Fibroblast of skin of left biceps (primary cell): Measurements from ENCODE around the gene HDAC2.
"Not testable (repeated sequence)": the region's sequence is repeated elsewhere in the genome, so short reads cannot be mapped to it uniquely, and the experiment has no call there.

ENCODE experiments used
- DNase-seq, 2 experiments: peaks; one replicate each; pipeline ENCODE4 v3.0.0-alpha.2; 2013; ENCODE audit warnings: low read depth in 2 of 2

Gene HDAC2

DNA sequence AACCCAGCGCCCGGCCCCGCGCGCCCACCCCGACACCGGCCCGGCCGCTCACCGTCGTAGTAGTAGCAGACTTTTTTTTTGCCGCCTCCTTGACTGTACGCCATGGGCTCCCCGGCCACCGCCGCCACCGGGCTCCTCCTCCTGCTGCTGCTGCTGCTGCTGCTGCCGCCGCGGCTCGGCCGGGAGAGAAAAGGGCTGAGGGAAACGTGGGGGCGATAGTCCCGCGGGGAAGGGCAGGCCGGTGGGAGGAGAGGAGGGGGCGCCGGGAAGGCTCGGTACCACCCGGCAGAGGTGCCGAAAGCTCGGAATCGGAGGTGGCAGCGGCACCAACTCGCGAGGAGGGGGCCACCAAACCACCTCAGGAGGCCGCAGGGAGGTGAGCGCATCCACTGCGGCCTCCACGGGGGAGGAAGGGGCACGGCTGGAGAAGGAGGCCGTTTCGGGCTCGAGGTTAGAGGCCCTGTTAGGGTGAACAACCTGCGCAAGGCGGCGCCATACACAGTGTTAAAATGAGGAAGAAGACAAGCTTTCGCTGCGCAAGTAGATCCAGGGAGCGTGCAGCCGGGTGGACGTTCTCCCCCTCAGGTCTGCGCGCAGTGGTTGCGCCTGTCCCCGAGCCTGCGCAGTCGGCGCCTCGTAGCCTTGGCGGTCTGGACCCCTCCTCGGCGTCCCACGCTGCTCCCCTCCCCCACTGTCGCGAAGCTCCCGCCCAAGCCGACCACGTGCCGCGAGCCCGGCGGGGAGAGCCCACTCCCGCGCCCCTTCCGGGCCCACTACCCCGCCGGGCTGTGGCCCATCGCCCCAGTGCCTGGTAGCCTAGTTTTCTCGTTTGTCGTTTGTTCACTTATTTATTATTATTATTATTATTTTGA is at the start of gene HDAC2:
Gene HDAC2, minus strand, starts transcription at position 344 of the 872 bp plus-strand sequence. Its CDS starts 240 bp downstream, at position 104.
- peak; percentile 59 to 66 for DNase-seq

DNA sequence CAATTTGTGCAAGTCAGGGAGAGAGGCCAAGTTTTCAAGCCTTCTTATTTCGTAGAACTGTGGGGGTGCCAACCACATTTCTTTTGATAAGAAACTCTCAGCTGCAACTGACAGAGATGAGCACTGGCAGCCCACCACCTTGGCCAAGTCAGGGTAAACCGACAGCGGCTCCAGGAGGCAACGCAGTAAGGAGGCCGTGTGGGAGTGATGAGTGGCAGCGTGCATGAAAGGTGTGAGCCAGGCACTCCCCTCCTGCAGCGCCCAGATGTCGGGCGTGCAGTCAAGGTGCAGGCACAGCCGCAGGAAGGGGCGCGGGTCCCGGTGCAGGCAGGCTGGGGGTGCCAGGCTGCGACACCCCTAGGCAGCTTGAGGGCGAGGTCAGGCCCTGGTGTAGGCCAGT is 49.2 kb upstream of the HDAC2 start:
- no peak for DNase-seq

DNA sequence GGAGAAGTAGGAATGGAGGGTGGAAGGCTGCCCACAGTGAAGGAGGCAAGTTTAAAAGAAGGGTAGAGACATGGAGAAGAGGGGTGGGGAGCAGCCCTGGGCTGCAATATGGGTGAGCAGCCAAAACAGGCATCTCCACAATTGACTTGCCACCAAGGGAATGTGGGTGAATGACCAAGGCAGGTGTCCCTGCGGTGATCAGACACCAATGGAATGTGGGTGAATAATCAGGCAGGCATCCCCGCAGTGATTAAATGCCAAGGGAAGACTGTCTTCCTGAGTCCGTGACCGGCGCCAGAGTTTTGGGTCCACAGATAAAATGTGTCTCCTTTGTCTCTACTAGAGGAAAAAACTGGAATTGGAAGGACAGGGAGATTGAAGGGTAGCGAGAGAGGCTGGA is 46.2 kb upstream of the HDAC2 start:
- not testable (repeated sequence) for DNase-seq

DNA sequence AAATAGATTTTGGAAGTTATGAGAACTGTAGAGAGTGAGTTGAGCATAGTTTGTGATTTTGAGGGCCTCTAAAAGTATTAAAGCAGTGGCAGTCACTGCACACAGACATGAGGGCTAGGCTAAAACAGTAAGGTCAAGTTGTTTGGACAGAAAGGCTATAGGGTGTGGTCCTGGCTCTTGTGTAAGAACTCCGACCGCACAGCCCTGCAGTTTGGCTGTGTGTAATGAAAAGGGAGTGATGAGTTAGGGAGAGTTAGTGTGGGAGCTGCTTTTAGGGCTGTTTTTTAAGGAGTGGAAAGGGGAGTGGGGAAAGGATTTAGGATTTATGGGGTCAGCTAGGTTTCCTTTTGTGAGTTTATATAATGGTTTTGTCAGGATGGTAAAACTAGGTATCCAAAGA is 43.2 kb upstream of the HDAC2 start:
- not testable (repeated sequence) for DNase-seq

DNA sequence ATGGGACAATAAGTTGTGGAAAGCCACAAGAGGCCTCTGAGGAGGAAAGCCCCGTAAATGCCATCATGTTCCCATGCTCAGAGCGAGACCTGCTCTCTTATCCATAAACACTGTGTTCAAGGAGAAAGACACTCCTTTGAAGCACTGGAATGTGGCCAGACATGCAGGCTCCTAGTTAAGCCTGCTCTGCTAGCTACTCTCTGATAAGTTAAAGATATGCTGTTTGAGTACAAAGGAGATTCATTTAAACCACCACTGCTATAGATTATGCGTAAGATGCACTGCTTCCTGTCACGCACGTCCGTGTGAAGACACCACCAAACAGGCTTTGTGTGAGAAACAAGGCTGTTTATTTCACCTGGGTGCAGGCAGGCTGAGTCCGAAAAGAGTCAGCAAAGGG is 40.5 kb upstream of the HDAC2 start:
- DNase-seq, result not testable (repeated sequence)

DNA sequence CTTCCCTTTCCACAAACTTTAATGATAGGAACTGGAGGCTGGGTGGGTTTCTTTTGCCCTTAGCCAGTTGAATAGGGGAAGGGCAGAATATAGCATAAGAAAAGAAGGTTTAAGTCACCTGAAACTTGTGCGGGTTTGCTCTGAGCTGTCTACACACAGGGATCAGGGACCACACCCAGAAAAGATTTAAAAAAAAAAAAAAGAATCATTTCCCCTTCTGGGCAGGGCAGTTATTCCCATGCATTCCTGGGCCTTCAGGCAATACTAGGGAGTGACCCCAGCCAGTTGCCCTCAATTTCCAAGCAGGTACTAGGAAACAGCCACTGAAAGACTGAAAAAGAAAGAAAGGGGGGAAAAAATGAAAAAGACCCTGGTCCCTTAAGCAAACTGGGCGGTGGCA is 39.6 kb upstream of the HDAC2 start:
- no peak for DNase-seq

DNA sequence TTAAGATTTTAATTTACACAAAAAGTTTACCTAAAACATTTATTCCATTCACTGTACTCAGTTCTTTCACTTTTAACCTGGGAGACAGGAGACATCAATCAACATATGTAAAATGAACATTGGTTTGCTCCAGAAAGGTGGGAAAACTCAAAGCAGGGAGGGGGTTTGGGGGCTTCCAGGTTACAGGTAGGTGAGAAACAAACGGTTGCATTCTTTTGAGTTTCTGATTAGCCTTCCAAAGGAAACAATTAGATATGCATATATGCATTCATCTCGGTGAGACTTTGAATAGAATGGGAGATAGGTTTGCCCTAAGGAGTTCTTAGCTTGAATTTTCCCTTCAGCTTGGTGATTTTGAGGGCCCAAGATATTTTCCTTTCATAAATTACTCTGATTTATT is 38.2 kb upstream of the HDAC2 start:
- DNase-seq, result no peak

DNA sequence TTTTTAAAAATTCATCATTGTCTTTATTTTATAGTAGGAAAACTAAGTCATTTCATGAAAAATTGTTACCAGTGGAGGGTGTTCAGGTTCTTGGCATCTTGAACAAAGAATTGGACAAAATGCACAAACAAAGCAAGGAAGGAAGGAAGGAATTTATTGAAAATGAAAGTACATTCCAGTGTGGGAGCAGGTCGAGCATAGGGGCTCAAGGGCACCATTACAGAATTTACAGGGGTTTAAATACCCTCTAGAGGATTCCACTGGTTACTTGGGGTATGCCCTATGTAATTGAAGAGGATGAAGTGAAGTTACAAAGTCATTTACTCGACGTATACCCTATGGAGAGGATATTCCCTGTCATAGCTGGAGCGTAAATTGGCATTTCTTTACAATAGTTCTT is 37.4 kb upstream of the HDAC2 start:
- no peak for DNase-seq

DNA sequence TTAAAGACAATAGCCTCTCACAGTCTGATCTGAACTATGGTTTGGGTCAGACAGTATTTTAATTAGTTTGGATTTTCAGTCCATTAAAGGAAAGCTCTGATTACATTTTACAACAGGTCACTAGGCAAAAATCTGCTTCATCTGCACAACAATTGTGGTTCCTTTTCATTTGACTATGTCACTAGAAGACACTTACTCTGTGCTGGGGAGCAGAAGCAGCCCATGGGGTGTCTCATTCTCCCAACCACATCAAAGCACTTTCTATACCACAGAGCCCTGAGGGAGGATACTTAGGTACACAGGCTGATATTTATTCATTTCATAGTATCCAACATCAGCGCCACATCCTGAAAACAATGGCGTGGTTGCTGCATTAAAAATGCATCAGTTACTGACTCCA is 36.6 kb upstream of the HDAC2 start:
- no peak for DNase-seq

DNA sequence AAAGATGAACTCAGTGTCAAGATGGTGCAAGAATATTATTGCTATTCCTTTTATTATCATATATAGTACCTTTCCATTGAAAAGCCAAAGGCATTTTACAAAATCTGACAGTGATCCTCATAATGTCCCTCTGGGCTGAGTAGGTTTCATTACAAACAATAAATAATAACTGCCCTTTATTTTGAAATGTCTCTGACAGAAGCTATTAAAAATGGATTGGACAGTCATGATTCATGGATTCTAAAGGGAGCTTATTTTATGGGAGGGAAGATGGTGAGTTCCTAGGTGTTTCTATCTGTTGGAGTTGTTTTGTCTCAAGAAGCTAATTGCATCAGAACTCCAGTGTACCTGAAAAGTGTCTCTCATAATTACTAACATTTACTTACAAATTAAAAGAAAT is 30.4 kb upstream of the HDAC2 start:
- no peak for DNase-seq

DNA sequence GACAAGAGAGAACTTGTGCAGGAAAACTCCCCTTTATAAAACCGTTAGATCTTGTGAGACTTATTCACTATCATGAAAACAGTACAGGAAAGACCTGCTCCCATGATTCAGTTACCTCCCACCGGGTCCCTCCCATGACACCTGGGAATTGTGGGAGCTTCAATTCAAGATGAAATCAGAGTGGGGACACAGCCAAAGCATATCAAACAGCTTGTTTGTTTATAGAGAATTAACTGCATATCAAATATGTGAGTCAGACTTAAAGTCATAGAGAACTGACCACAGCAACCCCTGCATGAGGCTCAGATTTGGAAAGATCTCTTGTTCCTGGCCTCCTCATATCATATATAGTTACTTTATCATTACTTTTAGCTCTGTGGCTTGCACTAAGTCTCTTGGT is 29.1 kb upstream of the HDAC2 start:
- no peak for DNase-seq

DNA sequence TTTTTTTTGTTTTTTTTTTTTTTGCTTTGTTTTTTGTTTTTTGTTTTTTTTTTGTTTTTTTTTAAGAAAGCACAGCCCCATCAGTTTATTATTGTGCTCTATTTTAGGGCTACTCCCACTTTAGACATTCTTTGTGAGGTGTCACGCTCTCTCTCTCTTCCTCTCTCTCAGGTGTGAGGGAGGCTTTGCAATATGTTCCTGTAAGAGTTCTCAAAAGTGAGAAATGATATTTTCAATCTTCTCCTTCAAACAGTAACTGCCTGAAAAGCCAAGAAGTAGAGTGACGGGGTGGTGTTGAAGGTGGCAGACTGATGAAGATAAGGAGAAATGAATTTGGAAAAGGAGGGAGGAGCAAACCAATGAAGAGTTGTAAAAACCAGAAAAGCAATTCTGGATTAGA is 28.3 kb upstream of the HDAC2 start:
- no peak for DNase-seq

DNA sequence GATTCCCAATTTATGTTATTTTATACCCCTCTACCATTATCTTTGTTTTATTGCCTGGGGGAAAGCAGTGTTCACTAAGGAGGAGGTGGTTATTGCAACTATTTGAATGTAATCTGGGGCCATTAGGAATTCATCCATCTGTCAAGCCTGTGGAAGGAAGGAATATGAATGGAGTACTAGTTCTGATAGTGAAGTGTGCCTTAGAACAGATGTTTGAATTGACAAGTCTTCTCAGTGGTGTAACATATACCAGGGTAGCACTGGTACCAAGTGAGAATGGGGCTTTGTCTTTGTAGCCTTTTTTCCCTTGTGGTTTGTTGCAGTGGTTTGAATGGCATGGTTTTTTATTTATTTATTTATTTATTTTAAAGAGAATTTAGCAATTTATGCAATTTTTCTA is 27.9 kb upstream of the HDAC2 start:
- no peak for DNase-seq

DNA sequence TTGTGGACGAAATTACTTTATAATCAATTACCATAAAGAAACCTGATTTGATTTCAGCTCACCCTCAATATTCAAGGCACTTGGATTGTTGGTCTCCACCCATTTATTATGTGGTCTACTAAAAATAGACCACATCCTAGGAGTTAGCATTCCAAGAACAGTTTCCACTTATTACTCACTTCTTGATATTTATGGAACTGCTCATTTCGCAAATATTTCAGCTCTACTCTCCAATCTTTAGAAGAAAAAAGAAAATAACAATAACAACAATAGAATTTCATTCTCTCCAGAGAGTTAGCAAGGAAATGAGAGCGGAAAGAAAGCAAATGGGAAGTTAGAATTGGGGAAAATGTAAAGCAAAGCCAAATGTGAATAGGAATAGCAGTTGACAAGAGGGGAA is 26.2 kb upstream of the HDAC2 start:
- DNase-seq, result peak; percentile 58 to 73

DNA sequence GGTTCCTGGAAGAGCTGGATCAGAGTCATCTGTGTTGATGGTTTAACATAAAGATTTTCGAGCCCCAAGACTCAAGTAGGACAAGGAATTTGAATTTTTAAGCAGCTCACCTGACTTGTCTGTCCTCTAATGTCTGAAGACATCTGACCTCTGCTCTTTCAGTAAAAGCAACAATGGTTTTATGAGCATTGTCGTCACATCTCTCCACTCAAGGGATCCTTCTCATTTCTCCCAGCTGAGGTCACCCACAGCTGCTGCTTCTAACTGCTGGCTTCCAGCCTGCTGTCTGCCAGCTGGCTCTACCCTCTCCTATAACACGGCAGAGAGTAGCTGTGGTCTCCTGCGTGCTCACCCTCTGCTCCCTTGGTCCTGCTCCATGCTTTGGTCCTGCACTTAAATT is 24.7 kb upstream of the HDAC2 start:
- DNase-seq, result peak; percentile 68

DNA sequence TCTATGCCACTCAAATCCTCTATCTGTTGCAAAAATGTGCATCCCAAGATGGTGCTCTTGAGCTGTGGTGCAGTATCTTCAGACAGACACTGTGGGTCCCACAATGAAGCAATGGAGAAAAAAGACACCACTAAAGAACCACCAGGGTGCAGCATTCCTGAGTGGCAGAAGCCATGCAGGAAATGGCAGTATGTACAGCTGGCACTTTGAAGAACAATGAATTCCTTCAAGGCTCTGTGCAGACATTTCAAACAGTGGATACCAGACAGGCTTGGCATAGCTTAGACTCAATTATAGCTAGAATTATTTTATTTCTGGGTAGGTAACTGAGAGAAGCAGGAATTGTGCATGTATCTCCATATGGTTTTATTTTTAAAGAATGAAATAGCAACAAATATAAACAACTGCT is 24.0 kb upstream of the HDAC2 start:
- DNase-seq, result peak; percentile 69 to 73

DNA sequence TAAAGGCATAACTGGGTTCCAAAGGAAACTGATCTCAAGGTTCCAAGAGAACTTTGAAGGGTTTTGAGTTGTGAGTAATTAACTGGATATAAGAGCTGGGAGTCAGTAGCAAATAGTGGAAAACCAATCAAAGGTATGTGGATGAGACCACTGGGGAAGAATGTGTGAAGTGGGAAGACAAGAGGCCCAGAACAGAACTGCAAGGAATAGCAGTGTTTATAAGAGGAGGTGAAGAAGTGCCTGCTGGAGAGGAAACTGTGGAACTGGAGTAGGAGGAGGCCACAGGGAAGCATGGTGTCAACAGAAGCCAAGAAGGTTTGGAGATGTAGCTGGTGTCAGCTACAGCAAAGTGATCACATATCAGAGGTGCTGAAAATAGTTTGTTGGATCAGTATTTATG is 18.7 kb upstream of the HDAC2 start:
- no peak for DNase-seq

DNA sequence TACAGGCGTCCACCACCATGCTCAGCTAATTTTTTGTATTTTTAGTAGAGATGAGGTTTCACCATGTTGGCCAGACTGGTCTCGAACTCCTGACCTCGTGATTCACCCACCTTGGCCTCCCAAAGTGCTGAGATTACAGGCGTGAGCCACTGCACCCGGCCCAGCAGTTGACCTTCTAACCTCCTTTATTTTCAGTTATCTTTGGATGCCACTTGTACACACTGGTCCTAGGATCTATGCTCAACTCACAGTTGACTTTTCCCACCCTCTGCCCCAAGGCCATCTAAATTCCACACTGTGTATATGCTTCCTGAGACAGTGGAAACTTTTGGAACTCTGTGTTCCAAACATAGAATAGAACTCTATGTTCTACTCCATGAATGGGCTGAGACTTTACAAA is 11.7 kb upstream of the HDAC2 start:
- not testable (repeated sequence) for DNase-seq

DNA sequence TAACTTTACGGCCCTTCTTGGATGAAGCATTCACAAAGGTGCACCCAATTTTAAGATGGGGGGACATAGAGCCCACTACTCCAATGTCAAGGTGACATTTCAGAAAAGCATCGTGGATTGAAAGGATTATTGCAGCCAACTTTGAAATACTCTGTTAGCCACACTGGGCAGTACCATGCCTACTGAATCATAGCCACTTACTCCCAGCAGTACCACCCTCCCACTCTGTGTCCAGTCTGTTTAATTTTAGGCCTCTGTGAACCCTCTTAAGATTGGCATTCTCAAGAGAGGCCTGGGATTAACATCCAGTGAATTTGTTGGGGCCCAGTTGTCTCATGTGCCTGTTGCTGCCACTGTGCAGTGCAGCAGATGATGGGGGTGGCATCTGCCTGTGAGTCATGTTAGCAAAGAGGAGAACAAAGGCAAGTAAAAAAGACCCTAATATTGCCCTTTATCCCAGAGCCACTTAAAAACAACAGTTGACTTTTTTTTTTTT is 11.2 kb upstream of the HDAC2 start:
- no peak for DNase-seq

DNA sequence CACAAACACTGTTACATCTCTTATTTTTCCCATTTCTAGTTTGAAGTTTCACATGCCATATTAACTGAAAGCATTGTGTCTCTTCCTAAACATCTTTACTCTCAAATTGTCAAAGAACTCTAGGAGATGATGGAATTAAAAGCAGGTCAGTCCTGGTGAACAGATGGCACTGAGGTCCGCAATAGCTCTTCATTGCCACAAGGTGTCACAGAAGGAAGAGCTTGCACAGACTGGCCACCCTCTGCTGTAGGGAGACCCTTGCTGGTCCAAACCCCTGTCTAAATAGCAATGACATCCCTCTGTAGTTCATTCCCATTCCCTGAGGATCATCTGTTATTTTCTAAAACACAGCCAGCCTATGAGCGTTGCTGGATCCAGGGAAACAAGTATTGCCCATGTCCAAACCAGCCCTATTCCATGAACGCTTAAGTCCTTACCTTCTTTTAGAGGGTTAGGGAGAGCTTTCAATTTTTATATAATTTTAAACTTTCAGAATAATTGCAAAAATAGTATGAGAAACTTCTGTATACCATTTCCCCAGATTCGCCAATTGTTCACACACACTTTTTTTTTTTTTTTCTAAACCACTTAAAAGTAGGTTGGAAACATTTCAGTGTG is 10.1 kb upstream of the HDAC2 start:
- DNase-seq, result no peak

DNA sequence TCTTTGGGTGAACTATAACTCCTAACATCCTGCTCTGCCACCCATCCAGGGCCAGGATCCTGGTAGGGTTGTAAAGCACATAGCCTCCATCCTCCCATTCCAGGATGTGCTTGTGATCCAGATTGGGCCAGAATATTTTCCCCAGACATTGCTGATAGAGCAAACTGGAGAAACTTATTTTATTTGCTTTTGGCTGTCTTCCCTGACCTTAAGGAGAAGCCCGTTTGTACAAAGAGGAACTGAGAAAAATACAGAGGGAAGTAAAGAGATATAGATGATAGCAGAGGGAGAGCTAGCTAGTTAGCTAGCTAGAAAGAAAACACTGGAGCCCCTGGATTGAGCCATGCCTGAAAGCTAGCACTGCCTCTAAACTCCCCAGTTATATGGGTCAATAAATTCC is 9.0 kb upstream of the HDAC2 start:
- no peak for DNase-seq

DNA sequence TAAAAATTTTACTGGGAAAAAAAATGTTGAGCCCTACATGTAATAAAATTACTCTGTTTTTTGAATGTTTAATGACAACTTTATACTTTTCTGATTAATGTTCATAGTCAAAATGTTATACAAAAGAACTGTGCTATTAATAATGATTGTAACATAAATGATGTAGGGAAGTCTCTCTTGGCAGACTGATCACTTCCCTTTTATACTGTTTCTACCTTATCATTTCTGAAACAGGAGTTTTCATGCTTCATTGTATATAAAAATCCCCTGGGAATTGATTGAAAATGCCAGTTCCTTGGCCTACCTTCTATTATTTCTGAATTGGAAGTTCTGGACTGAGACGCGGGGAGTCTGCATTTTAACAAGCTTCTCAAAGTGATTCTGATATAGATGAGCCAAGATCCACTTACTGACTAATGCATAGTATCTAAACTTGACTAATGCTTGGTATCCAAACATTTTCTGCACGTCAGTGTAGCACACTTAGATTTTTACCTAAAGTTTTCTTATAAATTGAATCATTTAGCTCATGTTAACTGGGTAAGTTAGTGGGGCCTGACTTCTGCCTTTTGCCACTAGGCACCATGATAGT is 7.2 kb upstream of the HDAC2 start:
- DNase-seq, result no peak

DNA sequence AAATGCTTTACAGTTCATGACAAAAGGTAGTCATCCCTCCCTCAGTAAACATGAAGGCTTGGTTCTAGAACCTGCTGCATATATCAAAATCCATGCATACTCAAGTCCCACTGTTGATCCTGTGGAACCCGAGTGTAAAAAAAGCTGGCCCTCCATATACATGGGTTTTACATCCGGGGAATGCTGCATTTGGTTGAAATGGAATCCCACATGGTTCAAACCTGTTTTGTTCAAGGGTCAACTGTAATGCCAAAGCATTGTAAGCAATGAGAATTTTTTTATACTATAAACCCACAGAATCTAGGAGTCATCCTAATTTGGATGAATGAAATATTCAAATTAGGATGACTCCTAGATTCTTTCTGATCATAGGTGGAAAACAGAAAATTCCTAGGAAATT is 5.9 kb upstream of the HDAC2 start:
- DNase-seq, result no peak
